GM21717 (cell line): ENCODE data around the gene CD22.

Experiments used
- ATAC-seq: cut with Tn5 transposase; IDR thresholded peaks from one replicate; pipeline ENCODE4 v1.9.1; 2021; ENCODE audit warnings: mild to moderate bottlenecking, moderate library complexity; ENCODE audit not compliant: unreplicated experiment

The CD22 gene

DNA sequence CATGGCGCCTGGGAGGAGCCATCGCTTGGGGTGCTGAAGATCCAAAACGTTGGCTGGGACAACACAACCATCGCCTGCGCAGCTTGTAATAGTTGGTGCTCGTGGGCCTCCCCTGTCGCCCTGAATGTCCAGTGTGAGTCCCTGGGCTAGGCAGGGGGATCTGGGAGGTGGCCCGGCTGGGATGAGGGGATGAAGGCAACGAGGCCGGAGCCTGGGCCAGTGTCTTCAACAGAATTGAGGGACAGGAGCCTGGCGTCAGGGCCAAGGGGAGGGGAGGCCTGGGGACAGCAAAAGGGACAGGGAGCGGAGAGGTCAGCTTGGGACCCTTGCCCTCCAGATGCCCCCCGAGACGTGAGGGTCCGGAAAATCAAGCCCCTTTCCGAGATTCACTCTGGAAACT lies 12.0 kb downstream of the CD22 start:
- no peak for ATAC-seq

DNA sequence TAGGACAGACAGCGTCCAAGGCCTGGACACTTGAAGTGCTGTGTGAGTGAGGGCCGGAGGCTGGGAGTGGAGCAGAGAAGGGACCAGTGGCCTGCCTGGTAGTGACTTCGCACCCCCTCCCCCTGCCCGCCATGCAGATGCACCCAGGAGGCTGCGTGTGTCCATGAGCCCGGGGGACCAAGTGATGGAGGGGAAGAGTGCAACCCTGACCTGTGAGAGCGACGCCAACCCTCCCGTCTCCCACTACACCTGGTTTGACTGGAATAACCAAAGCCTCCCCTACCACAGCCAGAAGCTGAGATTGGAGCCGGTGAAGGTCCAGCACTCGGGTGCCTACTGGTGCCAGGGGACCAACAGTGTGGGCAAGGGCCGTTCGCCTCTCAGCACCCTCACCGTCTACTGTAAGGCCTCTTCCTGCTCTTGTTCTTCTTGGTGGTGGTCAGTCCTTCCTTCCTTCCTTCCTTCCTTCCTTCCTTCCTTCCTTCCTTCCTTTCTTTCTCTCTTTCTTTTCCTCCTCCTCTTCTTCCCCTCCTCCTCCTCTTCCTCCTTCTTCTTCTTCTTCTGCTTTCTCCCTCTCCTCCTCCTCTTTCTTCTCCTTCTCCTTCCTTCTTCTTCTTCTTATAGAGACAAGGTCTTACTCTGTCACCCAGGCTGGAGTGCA lies 12.7 kb downstream of the CD22 start:
- no peak for ATAC-seq

DNA sequence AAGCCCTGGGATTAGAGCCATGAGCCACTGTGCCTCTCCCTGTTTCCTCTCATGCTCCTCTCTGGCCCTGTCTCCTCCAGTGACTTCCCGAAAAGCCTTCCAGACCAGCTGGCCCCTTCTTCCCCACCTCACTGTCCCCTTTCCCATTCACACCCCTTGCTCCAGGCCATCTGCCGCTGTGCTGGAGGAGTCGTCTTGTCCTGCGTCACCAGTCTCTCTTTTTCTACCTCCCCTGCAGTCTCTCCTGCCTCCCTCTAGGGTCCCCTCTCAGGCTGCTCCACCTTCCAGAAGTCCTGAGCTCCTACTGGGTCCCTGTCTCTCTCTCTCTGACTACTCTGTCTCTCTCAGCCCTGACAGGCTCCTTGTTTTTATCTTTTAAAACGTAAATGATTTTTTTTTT lies 13.4 kb downstream of the CD22 start:
- no peak for ATAC-seq

DNA sequence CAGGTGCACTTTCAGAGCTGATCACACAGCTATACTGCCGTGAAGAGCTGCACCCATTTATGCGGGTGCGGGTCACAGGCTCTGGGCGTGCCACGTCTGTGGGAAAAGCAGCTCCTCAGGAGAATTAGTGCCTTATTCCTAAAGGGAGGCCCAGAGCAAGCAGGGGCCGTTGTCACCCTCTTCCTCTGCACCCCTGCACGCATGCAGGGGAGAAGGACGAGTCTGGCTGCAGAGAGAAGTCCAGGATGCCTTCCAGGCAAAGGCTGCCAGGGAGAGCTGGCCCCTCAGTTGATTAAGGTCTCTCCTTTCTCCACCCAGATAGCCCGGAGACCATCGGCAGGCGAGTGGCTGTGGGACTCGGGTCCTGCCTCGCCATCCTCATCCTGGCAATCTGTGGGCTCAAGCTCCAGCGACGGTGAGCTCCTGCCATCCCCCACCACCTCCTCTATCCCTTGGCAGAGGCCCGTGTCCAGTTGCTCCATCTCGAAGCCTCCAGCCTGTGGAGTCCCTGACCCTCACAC lies 15.6 kb downstream of the CD22 start:
- ATAC-seq, result no peak

DNA sequence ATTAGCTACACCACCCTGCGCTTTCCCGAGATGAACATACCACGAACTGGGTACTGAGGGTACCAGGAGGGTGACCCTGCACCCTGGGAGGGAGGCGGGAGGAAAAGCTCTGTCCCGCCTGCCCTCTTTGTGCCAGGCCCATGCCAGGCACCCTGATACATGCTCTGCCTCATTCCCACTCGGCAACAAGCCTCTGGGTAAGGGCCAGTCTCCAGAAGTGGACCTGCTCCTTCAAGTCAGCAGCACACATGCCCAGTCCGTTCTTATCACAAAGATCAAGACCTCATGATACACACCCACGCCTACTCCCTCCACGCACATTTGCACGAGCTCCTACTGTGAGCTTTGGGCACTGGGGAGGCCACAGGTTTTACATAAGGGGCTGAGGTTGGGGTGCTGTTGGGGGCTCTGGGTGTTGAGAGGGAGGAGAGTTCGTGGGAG lies 16.7 kb downstream of the CD22 start:
- no peak for ATAC-seq

DNA sequence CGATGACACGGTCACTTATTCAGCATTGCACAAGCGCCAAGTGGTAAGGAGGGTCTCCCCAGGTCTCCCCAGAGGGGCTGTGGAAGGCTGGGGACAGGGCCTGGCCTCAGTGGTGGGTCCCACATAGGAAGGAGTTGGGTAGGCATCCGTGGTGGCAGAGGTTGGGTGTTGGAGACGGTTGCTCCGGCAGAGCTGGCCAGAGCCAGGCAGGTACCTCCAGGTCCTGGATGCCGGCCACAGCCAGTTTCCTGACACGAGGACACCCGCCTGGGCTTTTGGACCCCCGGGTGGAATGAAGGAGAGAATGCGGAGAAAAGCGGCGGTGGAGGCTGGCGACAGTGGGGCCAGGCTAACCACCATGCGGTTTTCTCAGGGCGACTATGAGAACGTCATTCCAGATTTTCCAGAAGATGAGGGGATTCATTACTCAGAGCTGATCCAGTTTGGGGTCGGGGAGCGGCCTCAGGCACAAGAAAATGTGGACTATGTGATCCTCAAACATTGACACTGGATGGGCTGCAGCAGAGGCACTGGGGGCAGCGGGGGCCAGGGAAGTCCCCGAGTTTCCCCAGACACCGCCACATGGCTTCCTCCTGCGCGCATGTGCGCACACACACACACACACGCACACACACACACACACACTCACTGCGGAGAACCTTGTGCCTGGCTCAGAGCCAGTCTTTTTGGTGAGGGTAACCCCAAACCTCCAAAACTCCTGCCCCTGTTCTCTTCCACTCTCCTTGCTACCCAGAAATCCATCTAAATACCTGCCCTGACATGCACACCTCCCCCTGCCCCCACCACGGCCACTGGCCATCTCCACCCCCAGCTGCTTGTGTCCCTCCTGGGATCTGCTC lies 17.4 kb downstream of the CD22 start:
- ATAC-seq, result no peak

DNA sequence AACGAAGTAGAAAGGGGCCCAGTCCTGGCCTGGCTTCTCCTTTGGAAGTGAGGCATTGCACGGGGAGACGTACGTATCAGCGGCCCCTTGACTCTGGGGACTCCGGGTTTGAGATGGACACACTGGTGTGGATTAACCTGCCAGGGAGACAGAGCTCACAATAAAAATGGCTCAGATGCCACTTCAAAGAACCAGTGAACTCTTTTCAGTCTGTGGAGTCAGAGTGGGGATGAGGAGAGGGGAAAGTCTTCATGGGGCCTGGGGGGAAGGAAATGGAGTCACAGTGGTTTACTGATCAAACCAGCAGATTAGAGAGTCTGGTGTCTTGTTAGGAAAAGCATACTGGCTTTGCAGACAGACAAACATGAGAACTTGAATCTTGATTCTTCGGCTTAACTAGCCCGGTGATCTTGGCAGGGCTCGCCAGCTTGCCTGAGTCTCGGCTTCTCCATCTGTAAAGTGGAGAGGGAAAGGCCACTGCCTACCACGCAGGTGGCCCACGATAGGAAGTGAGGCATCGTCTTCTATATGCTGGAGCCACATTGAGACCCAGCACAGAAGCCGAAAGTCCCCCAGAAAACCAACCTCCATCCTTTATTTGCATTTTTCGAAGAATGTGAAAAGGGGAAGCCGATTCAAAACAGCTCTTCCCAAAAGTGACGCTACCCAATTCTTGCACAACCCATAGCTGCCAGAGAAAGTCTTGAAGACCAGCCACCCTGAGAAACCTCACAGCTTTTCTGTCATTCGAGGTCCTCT lies 18.4 kb downstream of the CD22 start, which contains the start of gene FFAR1:
FFAR1 (plus strand) TSS at position 732 of the 759 bp plus-strand sequence. CDS start 3,650 bp downstream, outside the sequence.
- ATAC-seq, result peak; percentile 44

DNA sequence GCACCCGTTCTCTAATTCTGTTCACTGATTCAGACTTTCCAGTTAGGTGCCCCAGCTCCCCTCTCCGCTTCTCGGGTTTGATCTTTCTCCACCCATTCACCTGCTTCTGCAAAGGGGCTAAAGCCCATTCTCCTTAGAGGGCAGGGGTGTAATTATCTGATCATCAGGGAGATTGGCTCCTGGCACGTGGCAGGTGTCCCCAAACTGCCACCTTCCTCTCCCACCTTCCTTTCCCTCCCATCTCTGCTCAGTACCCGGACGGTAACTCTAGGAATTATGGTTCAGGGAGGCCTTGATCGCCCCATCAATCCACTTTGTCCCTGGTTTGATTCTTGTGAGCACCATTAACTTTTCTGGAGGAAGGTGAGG lies 18.9 kb downstream of the CD22 start:
- ATAC-seq, result no peak

DNA sequence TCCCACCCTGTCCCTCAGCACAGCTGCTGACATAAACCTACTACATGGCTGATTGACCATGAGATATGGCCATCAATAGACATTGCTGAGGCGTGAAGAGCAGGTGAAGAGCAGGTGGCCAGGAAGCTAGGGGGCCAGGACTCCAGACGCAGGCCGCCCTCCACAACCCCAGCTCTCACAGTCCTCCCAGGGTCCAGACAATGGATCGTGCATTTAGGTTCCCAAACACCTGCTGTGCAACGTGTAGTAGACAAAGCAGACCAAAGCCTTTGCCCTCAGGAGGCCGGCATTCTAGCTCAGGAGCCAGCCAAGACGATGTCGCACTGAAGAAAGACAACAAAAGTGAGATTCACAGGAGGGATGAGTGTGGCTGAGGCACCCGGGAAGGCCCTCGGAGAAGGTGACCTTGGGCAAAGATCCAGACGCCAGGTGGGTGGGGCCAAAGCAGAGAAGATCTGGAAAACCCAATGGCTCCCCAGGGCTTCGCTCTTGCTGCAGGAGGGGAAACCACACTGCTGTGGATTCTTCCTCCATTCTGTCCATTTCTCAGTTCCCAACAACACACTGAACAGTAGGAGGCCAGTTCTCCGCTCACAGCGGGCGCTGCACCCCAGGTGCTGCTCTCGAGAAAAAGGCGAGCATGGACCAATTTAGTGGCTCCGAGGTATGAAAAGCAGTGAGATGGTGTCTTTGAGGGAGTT lies 20.1 kb downstream of the CD22 start:
- no peak for ATAC-seq

DNA sequence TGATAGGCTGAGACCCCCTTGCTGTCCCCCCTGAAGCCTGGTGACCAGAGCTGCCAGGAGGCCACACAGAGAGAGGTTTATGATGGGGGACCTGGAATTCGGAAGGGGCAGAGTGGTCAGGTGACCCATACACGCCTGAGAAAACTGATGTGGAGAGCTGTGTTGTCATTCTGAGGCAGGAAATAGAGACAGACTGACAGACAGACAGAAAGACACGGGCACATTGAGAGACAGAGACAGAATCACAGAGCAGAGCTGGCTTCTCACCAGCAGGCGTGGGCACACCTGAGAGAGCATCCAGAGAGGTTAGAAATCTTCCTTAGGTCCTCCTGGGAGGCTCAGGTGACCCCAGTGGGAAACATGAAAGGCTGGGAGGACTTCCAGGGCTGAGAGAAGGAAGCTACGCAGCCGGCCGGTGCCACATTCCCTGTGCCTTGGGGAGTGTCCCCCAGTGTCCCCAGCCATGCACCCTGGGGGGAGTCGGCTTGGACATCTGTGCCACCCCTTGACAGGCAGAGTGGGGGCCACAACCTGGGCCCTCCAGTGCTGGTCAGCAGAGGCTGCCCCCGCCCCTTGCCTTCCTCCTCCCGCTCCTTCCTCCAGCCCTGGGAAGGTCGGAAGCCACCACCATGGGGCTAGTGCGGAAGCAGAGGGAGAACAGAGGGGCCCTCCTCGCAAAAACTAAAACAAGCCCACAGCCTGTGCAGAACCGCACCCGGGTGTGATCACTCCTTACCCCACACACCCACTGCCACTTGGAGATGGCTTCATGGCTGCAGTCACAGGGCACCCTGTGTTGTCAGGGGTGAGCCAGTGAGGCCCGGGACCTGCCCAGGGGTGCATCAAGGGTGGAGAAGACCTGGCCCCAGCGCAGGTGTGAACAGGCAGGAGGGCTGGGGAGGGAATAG lies 20.9 kb downstream of the CD22 start:
- ATAC-seq, result no peak

DNA sequence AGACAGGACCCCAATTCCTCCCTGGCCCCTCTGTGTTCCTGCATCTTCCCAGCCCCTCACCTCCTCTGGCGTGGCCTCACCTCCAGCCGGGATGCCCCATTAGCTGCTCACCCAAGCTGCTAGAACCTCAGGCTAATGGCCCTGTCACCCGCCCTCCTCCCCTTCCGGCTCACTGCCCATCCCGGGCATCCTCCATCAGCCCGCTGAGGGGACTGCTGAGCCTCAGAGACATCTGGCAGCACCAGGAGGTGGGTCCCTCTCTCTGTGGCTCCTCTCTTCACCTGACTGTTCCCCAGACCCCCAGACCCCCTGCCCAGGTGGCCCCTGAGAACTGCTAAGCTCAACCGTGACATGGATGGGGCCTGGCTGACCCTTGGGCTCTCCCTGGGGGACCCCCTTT lies 21.6 kb downstream of the CD22 start:
- ATAC-seq, result no peak

DNA sequence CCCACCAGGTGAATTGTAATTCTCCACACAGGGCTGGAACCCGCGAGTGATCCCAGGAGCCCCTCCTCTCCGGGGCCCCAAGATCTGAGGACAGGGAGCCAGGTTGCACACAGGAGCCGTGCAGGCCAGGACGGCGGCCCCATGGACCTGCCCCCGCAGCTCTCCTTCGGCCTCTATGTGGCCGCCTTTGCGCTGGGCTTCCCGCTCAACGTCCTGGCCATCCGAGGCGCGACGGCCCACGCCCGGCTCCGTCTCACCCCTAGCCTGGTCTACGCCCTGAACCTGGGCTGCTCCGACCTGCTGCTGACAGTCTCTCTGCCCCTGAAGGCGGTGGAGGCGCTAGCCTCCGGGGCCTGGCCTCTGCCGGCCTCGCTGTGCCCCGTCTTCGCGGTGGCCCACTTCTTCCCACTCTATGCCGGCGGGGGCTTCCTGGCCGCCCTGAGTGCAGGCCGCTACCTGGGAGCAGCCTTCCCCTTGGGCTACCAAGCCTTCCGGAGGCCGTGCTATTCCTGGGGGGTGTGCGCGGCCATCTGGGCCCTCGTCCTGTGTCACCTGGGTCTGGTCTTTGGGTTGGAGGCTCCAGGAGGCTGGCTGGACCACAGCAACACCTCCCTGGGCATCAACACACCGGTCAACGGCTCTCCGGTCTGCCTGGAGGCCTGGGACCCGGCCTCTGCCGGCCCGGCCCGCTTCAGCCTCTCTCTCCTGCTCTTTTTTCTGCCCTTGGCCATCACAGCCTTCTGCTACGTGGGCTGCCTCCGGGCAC lies 22.6 kb downstream of the CD22 start:
- ATAC-seq, result no peak

DNA sequence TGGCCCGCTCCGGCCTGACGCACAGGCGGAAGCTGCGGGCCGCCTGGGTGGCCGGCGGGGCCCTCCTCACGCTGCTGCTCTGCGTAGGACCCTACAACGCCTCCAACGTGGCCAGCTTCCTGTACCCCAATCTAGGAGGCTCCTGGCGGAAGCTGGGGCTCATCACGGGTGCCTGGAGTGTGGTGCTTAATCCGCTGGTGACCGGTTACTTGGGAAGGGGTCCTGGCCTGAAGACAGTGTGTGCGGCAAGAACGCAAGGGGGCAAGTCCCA lies 23.1 kb downstream of the CD22 start:
- ATAC-seq, result no peak

DNA sequence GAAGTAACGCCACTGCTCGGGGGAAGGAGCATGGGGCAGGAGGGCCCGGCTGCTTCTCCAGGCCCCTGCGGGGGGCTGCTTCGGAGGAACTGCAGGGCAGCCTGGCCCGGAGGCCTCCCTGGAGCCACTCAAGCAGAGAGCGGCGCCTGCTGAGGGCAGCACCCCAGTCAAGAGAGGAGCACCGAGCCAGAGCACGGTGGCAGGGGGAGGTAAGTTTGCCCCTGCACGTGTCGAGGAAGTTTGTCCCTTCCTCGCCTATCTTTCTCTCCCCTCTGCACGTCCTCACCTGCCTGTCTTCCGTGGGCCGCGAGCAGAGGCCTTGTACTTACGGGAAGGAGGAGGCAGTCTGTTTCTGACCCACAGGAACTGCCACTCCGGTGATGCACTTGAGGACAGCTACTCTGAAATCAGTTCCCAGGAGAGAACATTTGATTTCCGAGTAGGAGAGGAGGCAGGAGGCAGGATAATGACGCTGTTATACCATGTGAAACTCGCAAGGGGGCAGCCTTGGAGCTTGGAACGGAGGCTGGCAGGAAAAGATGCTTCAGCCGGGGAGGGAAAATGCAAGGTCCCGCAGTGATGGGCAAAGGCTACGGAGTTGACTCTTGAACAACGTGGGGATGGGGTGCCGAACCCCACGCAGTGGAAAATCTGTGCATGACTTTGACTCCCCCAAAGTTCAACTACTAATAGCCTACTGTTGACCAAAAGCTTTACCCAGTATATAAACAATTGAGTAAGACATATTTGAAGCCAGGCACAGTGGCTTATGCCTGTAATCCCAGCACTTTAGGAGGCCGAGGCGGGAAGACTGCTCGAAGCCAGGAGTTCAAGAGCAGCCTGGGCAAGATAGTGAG lies 23.7 kb downstream of the CD22 start:
- ATAC-seq, result no peak

DNA sequence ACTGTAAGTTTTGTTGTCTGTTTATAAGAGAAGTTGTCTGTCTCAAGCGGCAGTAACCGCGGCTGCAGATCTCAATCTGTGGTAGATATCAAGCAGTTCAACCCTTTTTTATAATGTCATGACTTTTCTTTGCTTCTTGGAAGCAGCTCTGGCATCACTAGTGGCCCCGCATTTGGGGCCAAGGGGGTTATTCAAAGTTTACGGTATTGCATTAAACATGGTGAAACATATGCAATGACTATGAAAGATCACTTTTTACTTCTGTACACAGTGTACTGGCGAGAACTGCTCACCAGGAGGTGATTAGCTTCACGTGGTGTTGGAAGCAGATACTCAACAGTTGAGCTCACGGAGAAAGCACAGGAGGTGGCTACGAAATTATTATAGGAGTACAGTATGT lies 24.6 kb downstream of the CD22 start:
- ATAC-seq, result no peak

DNA sequence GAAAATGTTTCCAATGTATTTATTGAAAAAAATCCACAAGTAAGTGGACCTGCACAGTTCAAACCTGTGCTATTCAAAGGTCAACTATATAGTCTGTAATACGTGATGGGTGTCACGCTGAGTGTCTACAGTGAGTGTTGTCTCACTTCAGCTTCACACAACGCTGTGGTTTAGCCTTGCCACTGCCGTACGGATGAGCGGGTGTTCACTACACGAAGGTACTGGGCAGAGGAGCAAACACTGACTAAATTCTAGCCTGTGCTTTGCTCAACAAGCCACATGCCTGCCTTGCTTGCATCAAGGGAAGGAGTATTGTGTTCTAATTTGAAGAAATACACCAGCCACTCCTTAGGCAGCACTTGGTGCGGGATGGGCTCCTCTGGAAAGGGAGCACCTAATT lies 25.9 kb downstream of the CD22 start:
- ATAC-seq, result no peak

DNA sequence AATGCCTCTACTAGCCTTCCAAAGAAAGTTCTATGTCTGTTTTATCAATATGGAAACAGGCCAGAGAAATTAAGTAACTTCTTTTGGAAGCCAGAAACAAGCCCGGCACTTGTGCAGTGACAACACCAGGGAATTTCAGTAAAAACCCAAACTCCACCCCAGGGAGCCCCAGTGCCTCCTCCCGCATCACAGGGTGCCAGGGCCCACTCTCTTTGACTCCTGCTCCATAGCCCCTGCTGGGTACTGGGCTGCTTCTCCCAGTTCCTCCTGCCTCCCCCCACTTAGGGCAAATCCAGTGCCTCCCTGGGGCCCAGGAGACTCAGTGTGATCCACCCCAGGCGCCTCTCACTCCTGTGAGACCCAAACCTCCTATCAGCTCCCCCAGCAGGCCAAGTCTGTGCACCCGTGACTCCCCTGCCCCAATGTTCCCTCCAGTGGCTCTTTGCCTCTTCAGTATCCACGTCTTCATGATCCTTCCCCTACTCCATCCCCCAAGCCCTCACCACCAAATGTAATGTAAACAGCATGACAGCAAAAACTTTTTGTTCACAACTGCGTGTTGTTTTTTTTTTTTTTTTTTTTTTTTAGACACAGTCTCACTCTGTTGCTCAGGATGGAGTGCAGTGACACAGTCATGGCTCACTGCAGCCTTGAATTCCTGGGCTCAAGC lies 26.9 kb downstream of the CD22 start:
- ATAC-seq, result no peak
